Inflammatory macrophage treated with lipopolysaccharide for 1 hour (primary cell): Measurements from ENCODE around the gene KCNA4.
"Not testable (repeated sequence)": the region's sequence is repeated elsewhere in the genome, so short reads cannot be mapped to it uniquely, and the experiment has no call there.

ENCODE experiments used
- DNase-seq, 2 donors: peaks; one replicate each; pipeline ENCODE4 v3.0.0-alpha.2; 2020 to 2022

The KCNA4 gene

GRCh38 chr11:29989174-29989970 is 27.5 kb downstream of the KCNA4 start:
- no peak for DNase-seq

GRCh38 chr11:29985248-29985647 is 31.6 kb downstream of the KCNA4 start:
- no peak for DNase-seq

- DNase-seq = no peak
These were observed 32.3 kb downstream of the KCNA4 start for GRCh38 chr11:29984544-29984943.

GRCh38 chr11:29978549-29978948 is 38.3 kb downstream of the KCNA4 start:
- no peak for DNase-seq

- not testable (repeated sequence) for DNase-seq
These were observed 41.2 kb downstream of the KCNA4 start for GRCh38 chr11:29975580-29975979.

GRCh38 chr11:29963796-29964195 is 53.0 kb downstream of the KCNA4 start:
- DNase-seq = no peak

GRCh38 chr11:29963036-29963435 is 53.8 kb downstream of the KCNA4 start:
- no peak for DNase-seq

GRCh38 chr11:29962243-29962642 is 54.6 kb downstream of the KCNA4 start:
- no peak for DNase-seq
